ENCODE results near the gene ARPC1A.
"Not testable (repeated sequence)": the region's sequence is repeated elsewhere in the genome, so short reads cannot be mapped to it uniquely, and the experiment has no call there.

Gene ARPC1A

GRCh38 chr7:99339595-99339994, 13.9 kb downstream of the ARPC1A start:
- Mint-ChIP-seq H3K9me3 (no peaks in the 10 kb centered on the region), H3K4me3 (no peak overlapping the region), H3K4me1 (no peaks in the 10 kb centered on the region), H3K27ac (no peak overlapping the region), H3K36me3 (peaks cover 25 to 35% of the 10 kb centered on the region in 2 donors), H3K27me3 (no peaks in the 10 kb centered on the region)
- no peak for DNase-seq
- ATAC-seq (replicated peaks): no peak

GRCh38 chr7:99340659-99341058, 15.0 kb downstream of the ARPC1A start:
- Mint-ChIP-seq H3K27me3 (no peaks in the 10 kb centered on the region), H3K27ac (no peak overlapping the region), H3K36me3 (peaks cover 22 to 31% of the 10 kb centered on the region in 2 donors), H3K4me1 (no peaks in the 10 kb centered on the region), H3K9me3 (no peaks in the 10 kb centered on the region), H3K4me3 (no peak overlapping the region)
- no peak for ATAC-seq (replicated peaks)
- no peak for DNase-seq

- H3K4me3 Mint-ChIP-seq: no peak overlapping the region
- no peaks in the 10 kb centered on the region for H3K9me3 Mint-ChIP-seq
- no peaks in the 10 kb centered on the region for H3K4me1 Mint-ChIP-seq
- no peak for ATAC-seq (replicated peaks)
- peaks cover 22 to 32% of the 10 kb centered on the region in 2 donors for H3K36me3 Mint-ChIP-seq
- DNase-seq: no peak
- no peaks in the 10 kb centered on the region for H3K27me3 Mint-ChIP-seq
- no peak overlapping the region for H3K27ac Mint-ChIP-seq
Measured at GRCh38 chr7:99344061-99344647, 18.5 kb downstream of the ARPC1A start.

GRCh38 chr7:99350641-99351040, 24.9 kb downstream of the ARPC1A start:
- H3K36me3 Mint-ChIP-seq: peaks cover 12 to 24% of the 10 kb centered on the region in 2 donors
- H3K4me3 Mint-ChIP-seq; H3K27ac Mint-ChIP-seq; H3K27me3 Mint-ChIP-seq; ATAC-seq (replicated peaks); H3K4me1 Mint-ChIP-seq; H3K9me3 Mint-ChIP-seq; DNase-seq: not testable (repeated sequence)

GRCh38 chr7:99352247-99352646, 26.5 kb downstream of the ARPC1A start:
- Mint-ChIP-seq H3K27ac (no peak overlapping the region), H3K4me1 (no peaks in the 10 kb centered on the region), H3K36me3 (peaks cover 11 to 28% of the 10 kb centered on the region in 2 donors), H3K27me3 (no peaks in the 10 kb centered on the region), H3K4me3 (no peak overlapping the region), H3K9me3 (no peaks in the 10 kb centered on the region)
- no peak for ATAC-seq (replicated peaks)
- no peak for DNase-seq

GRCh38 chr7:99355098-99355497, 29.4 kb downstream of the ARPC1A start:
- DNase-seq (no peak), ATAC-seq (replicated peaks) (no peak)
- Mint-ChIP-seq H3K4me3 (no peak overlapping the region), H3K27ac (no peak overlapping the region), H3K27me3 (no peaks in the 10 kb centered on the region), H3K36me3 (peaks cover 25 to 38% of the 10 kb centered on the region in 2 donors), H3K9me3 (no peaks in the 10 kb centered on the region), H3K4me1 (peaks cover 0 to 1% of the 10 kb centered on the region in 2 donors)

GRCh38 chr7:99357701-99358490, 32.2 kb downstream of the ARPC1A start:
- peak overlapping the region; percentile 37 for H3K27ac Mint-ChIP-seq
- ATAC-seq (replicated peaks) (no peak), DNase-seq (no peak)
- no peak overlapping the region for H3K4me3 Mint-ChIP-seq
- no peaks in the 10 kb centered on the region for H3K27me3 Mint-ChIP-seq
- no peaks in the 10 kb centered on the region for H3K9me3 Mint-ChIP-seq
- H3K36me3 Mint-ChIP-seq: peaks cover 29 to 33% of the 10 kb centered on the region in 2 donors
- H3K4me1 Mint-ChIP-seq: peaks cover 1 to 6% of the 10 kb centered on the region in 2 donors

GRCh38 chr7:99358521-99358920, 32.8 kb downstream of the ARPC1A start:
- H3K36me3 Mint-ChIP-seq: peaks cover 31 to 34% of the 10 kb centered on the region in 2 donors

GRCh38 chr7:99359465-99360154, 33.9 kb downstream of the ARPC1A start:
- DNase-seq: no peak
- Mint-ChIP-seq H3K27me3 (no peaks in the 10 kb centered on the region), H3K4me1 (peaks cover 2 to 6% of the 10 kb centered on the region in 2 donors), H3K9me3 (no peaks in the 10 kb centered on the region), H3K36me3 (peaks cover 34 to 40% of the 10 kb centered on the region in 2 donors), H3K4me3 (no peak overlapping the region), H3K27ac (no peak overlapping the region)
- no peak for ATAC-seq (replicated peaks)

More at GRCh38 chr7:99358521-99358920, 32.8 kb downstream of the ARPC1A start:
- H3K4me1 Mint-ChIP-seq; H3K4me3 Mint-ChIP-seq; H3K9me3 Mint-ChIP-seq; ATAC-seq (replicated peaks); H3K27me3 Mint-ChIP-seq; DNase-seq; H3K27ac Mint-ChIP-seq: not testable (repeated sequence)

GRCh38 chr7:99362801-99363200, 37.1 kb downstream of the ARPC1A start:
- ATAC-seq (replicated peaks) (no peak), DNase-seq (no peak)
- Mint-ChIP-seq H3K27ac (no peak overlapping the region), H3K27me3 (no peaks in the 10 kb centered on the region), H3K36me3 (peaks cover 48 to 52% of the 10 kb centered on the region in 2 donors), H3K4me3 (no peak overlapping the region), H3K9me3 (no peaks in the 10 kb centered on the region), H3K4me1 (peaks cover 6 to 10% of the 10 kb centered on the region in 2 donors)

GRCh38 chr7:99363286-99363685, 37.6 kb downstream of the ARPC1A start:
- H3K27me3 Mint-ChIP-seq: no peaks in the 10 kb centered on the region
- no peak for DNase-seq
- H3K9me3 Mint-ChIP-seq: no peaks in the 10 kb centered on the region
- no peak overlapping the region for H3K27ac Mint-ChIP-seq
- no peak for ATAC-seq (replicated peaks)
- no peak overlapping the region for H3K4me3 Mint-ChIP-seq
- H3K36me3 Mint-ChIP-seq: peaks cover 43 to 47% of the 10 kb centered on the region in 2 donors
- H3K4me1 Mint-ChIP-seq: peaks cover 6 to 10% of the 10 kb centered on the region in 2 donors

- H3K4me3 Mint-ChIP-seq: no peak overlapping the region
- no peaks in the 10 kb centered on the region for H3K27me3 Mint-ChIP-seq
- DNase-seq: peak; percentile 32
- peak overlapping the region; percentile 75 for H3K27ac Mint-ChIP-seq
- ATAC-seq (replicated peaks): peak; percentile 80 to 83
- H3K36me3 Mint-ChIP-seq: peaks cover 43 to 50% of the 10 kb centered on the region in 2 donors
- H3K9me3 Mint-ChIP-seq: no peaks in the 10 kb centered on the region
- peaks cover 6 to 9% of the 10 kb centered on the region in 2 donors for H3K4me1 Mint-ChIP-seq
Measured at GRCh38 chr7:99365318-99366141, 39.8 kb downstream of the ARPC1A start.

GRCh38 chr7:99366646-99367045, 40.9 kb downstream of the ARPC1A start:
- ATAC-seq (replicated peaks) (no peak), DNase-seq (no peak)
- Mint-ChIP-seq H3K27me3 (no peaks in the 10 kb centered on the region), H3K36me3 (peaks cover 36 to 47% of the 10 kb centered on the region in 2 donors), H3K4me3 (no peak overlapping the region), H3K27ac (peak overlapping the region; percentile 66), H3K9me3 (no peaks in the 10 kb centered on the region), H3K4me1 (peaks cover 4 to 6% of the 10 kb centered on the region in 2 donors)

All from stimulated activated naive B cell treated with anti-CD40 and anti-IgM and Interleukin-4, amounts not matched to agents 10 μg/mL and 1 μg/mL and 100 μg/mL, for 72 hours (primary cell).